Measurements from ENCODE around the gene TRANK1.
A peak's percentile ranks its signal among the peaks of the same experiment; 100 is the strongest.

The TRANK1 gene

DNA sequence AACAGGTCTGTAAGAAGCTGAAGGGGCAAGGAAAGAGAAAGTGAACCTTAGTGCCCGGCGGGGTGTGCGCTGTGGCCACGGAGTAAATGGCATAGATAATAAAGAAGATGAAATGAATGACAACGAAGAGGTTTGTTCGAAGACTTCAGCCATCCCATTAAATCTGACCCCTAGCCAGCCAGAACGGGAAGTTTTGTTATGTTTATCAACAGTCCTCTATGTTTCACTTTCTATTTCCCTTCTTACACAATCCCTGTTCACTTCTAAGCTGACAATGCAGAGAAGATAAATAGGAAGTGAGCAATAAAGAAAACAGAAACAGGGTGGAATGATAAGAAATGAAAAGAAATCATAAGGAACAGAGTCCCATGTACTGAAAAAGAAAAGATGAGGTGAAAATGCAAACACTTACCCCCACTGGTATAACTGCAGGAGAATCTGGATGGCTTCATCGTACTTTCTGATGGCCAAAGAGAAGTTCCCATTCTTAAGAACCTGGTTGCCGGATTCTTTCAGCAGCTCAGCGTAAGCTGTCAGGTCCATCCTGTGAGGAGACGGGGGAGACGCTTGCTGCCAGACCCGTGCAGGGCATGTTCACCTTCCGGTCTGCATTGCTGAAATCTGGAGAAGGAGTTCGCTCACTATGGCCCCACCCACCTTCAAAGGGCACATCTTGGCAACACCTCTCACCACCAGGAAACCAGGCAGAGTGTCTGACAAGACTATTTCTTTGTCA, 36.8 kb downstream of the TRANK1 start:
- peak; percentile 30; the same call in 2 of the 3 replicates for ATAC-seq
- TF ChIP-seq TCF4 (CRISPR knock-in tag; IDR thresholded peaks at IDR 0.05; ENCODE audit: borderline replicate concordance) (no peak), ZNF565 (CRISPR knock-in tag; conservative IDR thresholded peaks at IDR 0.05; ENCODE audit: low read depth) (no peak), PPARA (CRISPR knock-in tag; IDR thresholded peaks at IDR 0.05; ENCODE audit: borderline replicate concordance) (no peak), GLIS3 (CRISPR knock-in tag; IDR thresholded peaks at IDR 0.05) (no peak), CREB5 (CRISPR knock-in tag; IDR thresholded peaks at IDR 0.05; ENCODE audit: low read depth) (no peak), CSRNP3 (CRISPR knock-in tag; IDR thresholded peaks at IDR 0.05) (no peak), ARNTL (CRISPR knock-in tag; IDR thresholded peaks at IDR 0.05; ENCODE audit: borderline replicate concordance, low read depth) (no peak), BACH2 (CRISPR knock-in tag; IDR thresholded peaks at IDR 0.05; ENCODE audit: borderline replicate concordance) (no peak), ISL1 (CRISPR knock-in tag; IDR thresholded peaks at IDR 0.05) (no peak), TOX (CRISPR knock-in tag; IDR thresholded peaks at IDR 0.05; ENCODE audit: borderline replicate concordance) (no peak), OSR1 (CRISPR knock-in tag; IDR thresholded peaks at IDR 0.05) (no peak), SNAI2 (CRISPR knock-in tag; IDR thresholded peaks at IDR 0.05) (no peak), ZNF8 (CRISPR knock-in tag; IDR thresholded peaks at IDR 0.05) (no peak), ZFP30 (CRISPR knock-in tag; IDR thresholded peaks at IDR 0.05) (no peak)
- TF ChIP-seq, protein P1, sequence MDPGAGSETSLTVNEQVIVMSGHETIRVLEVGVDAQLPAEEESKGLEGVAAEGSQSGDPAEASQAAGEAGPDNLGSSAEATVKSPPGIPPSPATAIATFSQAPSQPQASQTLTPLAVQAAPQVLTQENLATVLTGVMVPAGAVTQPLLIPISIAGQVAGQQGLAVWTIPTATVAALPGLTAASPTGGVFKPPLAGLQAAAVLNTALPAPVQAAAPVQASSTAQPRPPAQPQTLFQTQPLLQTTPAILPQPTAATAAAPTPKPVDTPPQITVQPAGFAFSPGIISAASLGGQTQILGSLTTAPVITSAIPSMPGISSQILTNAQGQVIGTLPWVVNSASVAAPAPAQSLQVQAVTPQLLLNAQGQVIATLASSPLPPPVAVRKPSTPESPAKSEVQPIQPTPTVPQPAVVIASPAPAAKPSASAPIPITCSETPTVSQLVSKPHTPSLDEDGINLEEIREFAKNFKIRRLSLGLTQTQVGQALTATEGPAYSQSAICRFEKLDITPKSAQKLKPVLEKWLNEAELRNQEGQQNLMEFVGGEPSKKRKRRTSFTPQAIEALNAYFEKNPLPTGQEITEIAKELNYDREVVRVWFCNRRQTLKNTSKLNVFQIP (CRISPR knock-in tag; IDR thresholded peaks at IDR 0.05; ENCODE audit: borderline replicate concordance, low read depth), result no peak

DNA sequence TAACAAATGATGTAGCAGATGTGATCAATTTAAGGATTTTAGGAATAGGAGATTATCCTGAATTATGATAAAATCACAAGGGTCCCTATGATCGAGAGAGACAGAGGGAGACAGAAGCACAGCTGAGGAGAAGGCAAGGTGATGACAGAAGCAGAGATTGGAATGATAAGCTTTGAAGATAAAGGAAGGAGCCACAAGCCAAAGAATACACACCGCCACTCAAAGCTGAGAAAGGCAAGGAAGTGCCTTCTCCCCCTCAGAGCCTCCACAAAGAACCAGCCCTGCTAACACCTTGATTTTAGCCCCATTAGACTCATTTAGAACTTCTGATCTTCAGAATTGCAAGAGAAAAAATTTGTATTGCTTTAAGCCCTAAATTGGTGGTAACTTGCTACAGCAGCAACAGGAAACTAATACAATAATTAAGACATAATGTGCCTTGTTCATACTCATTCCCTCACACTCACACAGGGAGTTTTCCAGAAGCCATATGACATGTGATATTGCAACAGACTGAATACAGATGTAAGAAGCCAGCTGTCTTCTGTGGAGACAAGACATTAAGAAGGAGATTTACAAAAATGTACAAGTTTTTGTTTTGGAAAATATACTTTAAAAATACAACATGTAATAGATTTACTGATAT, 38.2 kb downstream of the TRANK1 start:
- no peak for ATAC-seq

More for the DNA sequence above, 38.2 kb downstream of the TRANK1 start:
- TF ChIP-seq ZNF70 (CRISPR knock-in tag; IDR thresholded peaks at IDR 0.05) (no peak), ZFP30 (CRISPR knock-in tag; IDR thresholded peaks at IDR 0.05) (no peak), CREB5 (CRISPR knock-in tag; IDR thresholded peaks at IDR 0.05; ENCODE audit: low read depth) (no peak), ARNTL (CRISPR knock-in tag; IDR thresholded peaks at IDR 0.05; ENCODE audit: borderline replicate concordance, low read depth) (no peak), CSRNP3 (CRISPR knock-in tag; IDR thresholded peaks at IDR 0.05) (no peak), TCF4 (CRISPR knock-in tag; IDR thresholded peaks at IDR 0.05; ENCODE audit: borderline replicate concordance) (no peak), CSDC2 (CRISPR knock-in tag; IDR thresholded peaks at IDR 0.05) (no peak), TOX (CRISPR knock-in tag; IDR thresholded peaks at IDR 0.05; ENCODE audit: borderline replicate concordance) (no peak), TSHZ2 (CRISPR knock-in tag; IDR thresholded peaks at IDR 0.05) (no peak), ESRRG (CRISPR knock-in tag; IDR thresholded peaks at IDR 0.05) (no peak), PPARA (CRISPR knock-in tag; IDR thresholded peaks at IDR 0.05; ENCODE audit: borderline replicate concordance) (no peak)
- TF ChIP-seq, protein P1 (CRISPR knock-in tag; IDR thresholded peaks at IDR 0.05; ENCODE audit: borderline replicate concordance, low read depth), result no peak
- TF ChIP-seq, protein P2, sequence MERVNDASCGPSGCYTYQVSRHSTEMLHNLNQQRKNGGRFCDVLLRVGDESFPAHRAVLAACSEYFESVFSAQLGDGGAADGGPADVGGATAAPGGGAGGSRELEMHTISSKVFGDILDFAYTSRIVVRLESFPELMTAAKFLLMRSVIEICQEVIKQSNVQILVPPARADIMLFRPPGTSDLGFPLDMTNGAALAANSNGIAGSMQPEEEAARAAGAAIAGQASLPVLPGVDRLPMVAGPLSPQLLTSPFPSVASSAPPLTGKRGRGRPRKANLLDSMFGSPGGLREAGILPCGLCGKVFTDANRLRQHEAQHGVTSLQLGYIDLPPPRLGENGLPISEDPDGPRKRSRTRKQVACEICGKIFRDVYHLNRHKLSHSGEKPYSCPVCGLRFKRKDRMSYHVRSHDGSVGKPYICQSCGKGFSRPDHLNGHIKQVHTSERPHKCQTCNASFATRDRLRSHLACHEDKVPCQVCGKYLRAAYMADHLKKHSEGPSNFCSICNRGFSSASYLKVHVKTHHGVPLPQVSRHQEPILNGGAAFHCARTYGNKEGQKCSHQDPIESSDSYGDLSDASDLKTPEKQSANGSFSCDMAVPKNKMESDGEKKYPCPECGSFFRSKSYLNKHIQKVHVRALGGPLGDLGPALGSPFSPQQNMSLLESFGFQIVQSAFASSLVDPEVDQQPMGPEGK (CRISPR knock-in tag; IDR thresholded peaks at IDR 0.05; ENCODE audit: borderline replicate concordance), result no peak

All from SK-N-SH treated with all-trans-retinoic acid at 6 μM for 48 hours (cell line).